Measurements from ENCODE around the gene ELAVL2. TPM values are rescaled to one million over a fixed set of nuclear protein-coding genes. Genes with fewer than 3 reads are reported as not detected.

The ELAVL2 gene
- total and polyA plus RNA-seq, 3 donors from 2014 or later: 52.7 to 77.0 (median 75.7) TPM

GRCh38 chr9:23766613-23767012 is 59.4 kb downstream of the ELAVL2 start:
- TF ChIP-seq POLR2A (IDR thresholded peaks at IDR 0.05): no peak
- TF ChIP-seq, protein P1, sequence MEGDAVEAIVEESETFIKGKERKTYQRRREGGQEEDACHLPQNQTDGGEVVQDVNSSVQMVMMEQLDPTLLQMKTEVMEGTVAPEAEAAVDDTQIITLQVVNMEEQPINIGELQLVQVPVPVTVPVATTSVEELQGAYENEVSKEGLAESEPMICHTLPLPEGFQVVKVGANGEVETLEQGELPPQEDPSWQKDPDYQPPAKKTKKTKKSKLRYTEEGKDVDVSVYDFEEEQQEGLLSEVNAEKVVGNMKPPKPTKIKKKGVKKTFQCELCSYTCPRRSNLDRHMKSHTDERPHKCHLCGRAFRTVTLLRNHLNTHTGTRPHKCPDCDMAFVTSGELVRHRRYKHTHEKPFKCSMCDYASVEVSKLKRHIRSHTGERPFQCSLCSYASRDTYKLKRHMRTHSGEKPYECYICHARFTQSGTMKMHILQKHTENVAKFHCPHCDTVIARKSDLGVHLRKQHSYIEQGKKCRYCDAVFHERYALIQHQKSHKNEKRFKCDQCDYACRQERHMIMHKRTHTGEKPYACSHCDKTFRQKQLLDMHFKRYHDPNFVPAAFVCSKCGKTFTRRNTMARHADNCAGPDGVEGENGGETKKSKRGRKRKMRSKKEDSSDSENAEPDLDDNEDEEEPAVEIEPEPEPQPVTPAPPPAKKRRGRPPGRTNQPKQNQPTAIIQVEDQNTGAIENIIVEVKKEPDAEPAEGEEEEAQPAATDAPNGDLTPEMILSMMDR (IDR thresholded peaks at IDR 0.05): no peak
- H3K4me1 ChIP-seq: no peaks in the 10 kb centered on the region
- intact Hi-C loops (cut with DNase I; ENCODE audit: low total_unique reads): no loop called here

GRCh38 chr9:23765561-23765960 is 60.5 kb downstream of the ELAVL2 start:
- no peaks in the 10 kb centered on the region for H3K9me3 ChIP-seq
- H3K4me1 ChIP-seq: no peaks in the 10 kb centered on the region
- H3K36me3 ChIP-seq (ENCODE audit: low read depth, missing control alignments): no peaks in the 10 kb centered on the region
- no peak for DNase-seq
- no peak overlapping the region for H3K27ac ChIP-seq
- intact Hi-C loops (cut with DNase I; ENCODE audit: low total_unique reads): no loop called here
- WGBS, 2 donors: 91% methylated on average over 6 of the region's 6 CpGs
- no peaks in the 10 kb centered on the region for H3K27me3 ChIP-seq
- TF ChIP-seq, protein P1 (IDR thresholded peaks at IDR 0.05): no peak
- no peak for TF ChIP-seq POLR2A (IDR thresholded peaks at IDR 0.05)
- H3K4me3 ChIP-seq: no peak overlapping the region

More at GRCh38 chr9:23766613-23767012, 59.4 kb downstream of the ELAVL2 start:
- WGBS, 2 donors: 69 to 77% methylated on average over 2 of the region's 2 CpGs
- H3K27me3 ChIP-seq: no peaks in the 10 kb centered on the region
- no peak overlapping the region for H3K27ac ChIP-seq
- no peaks in the 10 kb centered on the region for H3K36me3 ChIP-seq (ENCODE audit: low read depth, missing control alignments)
- no peaks in the 10 kb centered on the region for H3K9me3 ChIP-seq
- DNase-seq: no peak
- H3K4me3 ChIP-seq: no peak overlapping the region

- Histone ChIP-seq H3K27me3 (no peaks in the 10 kb centered on the region), H3K9me3 (no peaks in the 10 kb centered on the region), H3K36me3 (ENCODE audit: low read depth, missing control alignments) (no peaks in the 10 kb centered on the region), H3K27ac (no peak overlapping the region), H3K4me1 (no peaks in the 10 kb centered on the region), H3K4me3 (no peak overlapping the region)
- no peak for TF ChIP-seq POLR2A (IDR thresholded peaks at IDR 0.05)
- TF ChIP-seq, protein P1 (IDR thresholded peaks at IDR 0.05): no peak
- 80 to 83% methylated on average over 3 of the region's 3 CpGs for WGBS, 2 donors
- DNase-seq: no peak
- intact Hi-C loops (cut with DNase I; ENCODE audit: low total_unique reads): no loop called here
Measured at GRCh38 chr9:23764219-23764618, 61.8 kb downstream of the ELAVL2 start.

DNA sequence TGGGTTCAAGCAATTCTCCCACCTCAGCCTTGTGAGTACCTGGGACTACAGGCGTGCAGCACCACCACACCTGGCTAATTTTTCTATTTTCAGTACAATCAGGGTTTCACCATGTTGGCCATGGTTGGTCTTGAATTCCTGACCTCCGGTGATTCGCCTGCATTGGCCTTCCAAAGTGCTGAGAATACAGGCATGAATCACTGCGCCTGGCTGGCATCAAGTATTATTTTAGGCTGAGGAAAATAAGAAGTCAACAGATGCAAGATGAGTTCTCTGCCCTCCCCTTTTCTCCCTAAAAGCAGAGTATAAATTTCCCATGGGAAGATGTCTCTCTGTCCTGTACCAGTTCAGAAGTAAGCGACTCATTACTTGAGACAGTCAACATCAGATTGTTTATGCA is 71.5 kb downstream of the ELAVL2 start:
- Histone ChIP-seq H3K4me3 (no peak overlapping the region), H3K27me3 (no peaks in the 10 kb centered on the region), H3K27ac (no peak overlapping the region), H3K4me1 (no peaks in the 10 kb centered on the region), H3K36me3 (ENCODE audit: low read depth, missing control alignments) (no peaks in the 10 kb centered on the region), H3K9me3 (no peaks in the 10 kb centered on the region)
- intact Hi-C loops (cut with DNase I; ENCODE audit: low total_unique reads): no loop called here
- WGBS, 2 donors: 90 to 95% methylated on average over 5 of the region's 5 CpGs
- DNase-seq: no peak
- no peak for TF ChIP-seq POLR2A (IDR thresholded peaks at IDR 0.05)
- TF ChIP-seq, protein P1 (IDR thresholded peaks at IDR 0.05): no peak

DNA sequence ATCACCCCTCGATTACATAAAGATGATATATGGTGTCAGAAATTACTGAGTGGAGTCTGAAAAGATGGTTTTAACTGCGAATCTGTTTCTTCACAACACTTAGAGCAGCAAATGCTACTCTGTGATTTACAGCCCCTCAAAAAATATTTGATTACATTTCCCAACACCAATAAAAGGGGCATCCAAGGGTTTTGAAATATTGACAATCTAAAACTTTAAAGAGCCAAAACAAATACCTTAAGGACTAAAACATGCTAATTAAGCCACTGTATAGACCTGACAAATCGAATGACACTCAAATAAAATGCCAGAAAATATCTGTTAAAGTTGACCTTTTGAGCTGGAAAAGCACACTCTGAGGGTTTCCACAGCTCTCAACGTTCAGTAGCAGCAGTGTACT is 73.2 kb downstream of the ELAVL2 start:
- WGBS, 2 donors: 72 to 76% methylated on average over 4 of the region's 4 CpGs
- DNase-seq: no peak
- TF ChIP-seq, protein P1 (IDR thresholded peaks at IDR 0.05): no peak
- no peak for TF ChIP-seq POLR2A (IDR thresholded peaks at IDR 0.05)
- no peaks in the 10 kb centered on the region for H3K27me3 ChIP-seq
- no peak overlapping the region for H3K27ac ChIP-seq
- intact Hi-C loops (cut with DNase I; ENCODE audit: low total_unique reads): no loop called here
- H3K36me3 ChIP-seq (ENCODE audit: low read depth, missing control alignments): no peaks in the 10 kb centered on the region
- no peaks in the 10 kb centered on the region for H3K9me3 ChIP-seq
- H3K4me1 ChIP-seq: no peaks in the 10 kb centered on the region
- no peak overlapping the region for H3K4me3 ChIP-seq
